Progenitor cell of endocrine pancreas (in vitro differentiated cells): ENCODE measurements around the gene CCL27. TPM values are rescaled to one million over a fixed set of nuclear protein-coding genes. Genes with fewer than 3 reads are reported as not detected.

Experiments used
- DNase-seq: peaks from one replicate; pipeline ENCODE4 v3.0.0; 2021; ENCODE audit warnings: low spot score; ENCODE audit not compliant: unreplicated experiment
- H3K27ac Mint-ChIP-seq: 2 replicates; pipeline ENCODE4 v1.8.0; 2021; ENCODE audit warnings: mild to moderate bottlenecking, moderate library complexity, mixed read lengths
- H3K27me3 Mint-ChIP-seq: 2 replicates; pipeline ENCODE4 v1.8.0; 2021; ENCODE audit warnings: mixed read lengths
- H3K36me3 Mint-ChIP-seq: 2 replicates; pipeline ENCODE4 v1.8.0; 2022; ENCODE audit warnings: mixed read lengths; ENCODE audit not compliant: insufficient read depth
- H3K4me1 Mint-ChIP-seq: 2 replicates; pipeline ENCODE4 v1.8.0; 2021; ENCODE audit warnings: low read depth, mixed read lengths
- H3K4me3 Mint-ChIP-seq: 2 replicates; pipeline ENCODE4 v1.8.0; 2021; ENCODE audit warnings: low read depth, mild to moderate bottlenecking, moderate library complexity, mixed read lengths
- H3K9me3 Mint-ChIP-seq: 2 replicates; pipeline ENCODE4 v1.8.0; 2021; ENCODE audit warnings: low read depth, mixed read lengths
- CTCF ChIP-seq: fragments of 200-600 bp; sonication (generic); IDR thresholded peaks from one replicate; pipeline ENCODE4 v1.5.0; 2021; ENCODE audit warnings: antibody characterized with exemption, mild to moderate bottlenecking; ENCODE audit not compliant: unreplicated experiment
- total RNA-seq: library from RNA; stranded (reverse); gene quantifications from 2 replicates; pipeline ENCODE4 v1.2.1, GENCODE V29; 2021

Gene CCL27
- total RNA-seq, 1 donor from 2014 or later: 0.67 TPM

- DNase-seq: no peak
- no peak within 1 kb of the TSS for H3K4me3 Mint-ChIP-seq
- no peaks in the 10 kb centered on the region for H3K27me3 Mint-ChIP-seq
- H3K9me3 Mint-ChIP-seq: no peaks in the 10 kb centered on the region
- H3K27ac Mint-ChIP-seq: no peak within 1 kb of the TSS
- TF ChIP-seq CTCF: no peak
- peaks cover 18% of the 10 kb centered on the region for H3K4me1 Mint-ChIP-seq
- no peaks in the 10 kb centered on the region for H3K36me3 Mint-ChIP-seq
These were observed 28.8 kb upstream of the CCL27 start, which contains the start of gene CCL19 for GRCh38 chr9:34690983-34691935. Gene CCL19, minus strand, starts transcription at chr9:34691276. Its CDS starts 137 bp downstream, at chr9:34691139.

GRCh38 chr9:34689512-34689911 lies 27.1 kb upstream of the CCL27 start:
- no peaks in the 10 kb centered on the region for H3K36me3 Mint-ChIP-seq
- TF ChIP-seq CTCF: no peak
- H3K4me1 Mint-ChIP-seq: peaks cover 18% of the 10 kb centered on the region
- no peaks in the 10 kb centered on the region for H3K27me3 Mint-ChIP-seq
- H3K27ac Mint-ChIP-seq: peak overlapping the region; percentile 70
- no peak overlapping the region for H3K4me3 Mint-ChIP-seq
- no peaks in the 10 kb centered on the region for H3K9me3 Mint-ChIP-seq
- no peak for DNase-seq

GRCh38 chr9:34689116-34689470 lies 26.6 kb upstream of the CCL27 start:
- Mint-ChIP-seq H3K27me3 (no peaks in the 10 kb centered on the region), H3K4me3 (no peak overlapping the region), H3K4me1 (peaks cover 18% of the 10 kb centered on the region), H3K9me3 (no peaks in the 10 kb centered on the region), H3K36me3 (no peaks in the 10 kb centered on the region), H3K27ac (peak overlapping the region; percentile 70)
- DNase-seq: no peak
- no peak for TF ChIP-seq CTCF

GRCh38 chr9:34688329-34689115 lies 26.1 kb upstream of the CCL27 start:
- peaks cover 18% of the 10 kb centered on the region for H3K4me1 Mint-ChIP-seq
- TF ChIP-seq CTCF: no peak
- H3K27me3 Mint-ChIP-seq: no peaks in the 10 kb centered on the region
- DNase-seq: no peak
- H3K9me3 Mint-ChIP-seq: no peaks in the 10 kb centered on the region
- H3K36me3 Mint-ChIP-seq: no peaks in the 10 kb centered on the region
- no peak overlapping the region for H3K4me3 Mint-ChIP-seq
- H3K27ac Mint-ChIP-seq: peak overlapping the region; percentile 77

GRCh38 chr9:34687276-34688030 lies 25.0 kb upstream of the CCL27 start:
- H3K27ac Mint-ChIP-seq: peak overlapping the region; percentile 77
- H3K27me3 Mint-ChIP-seq: no peaks in the 10 kb centered on the region
- no peaks in the 10 kb centered on the region for H3K9me3 Mint-ChIP-seq
- no peaks in the 10 kb centered on the region for H3K36me3 Mint-ChIP-seq
- no peak for TF ChIP-seq CTCF
- H3K4me1 Mint-ChIP-seq: peaks cover 18% of the 10 kb centered on the region
- H3K4me3 Mint-ChIP-seq: no peak overlapping the region
- no peak for DNase-seq
